Small intestine (tissue), 7 donors: Measurements from ENCODE around the gene GSS. TPM values are rescaled to one million over a fixed set of nuclear protein-coding genes. Genes with fewer than 3 reads are reported as not detected.

Source experiments
- DNase-seq, 2 donors: peaks; one replicate each; pipeline versions ENCODE4 v3.0.0 to v3.0.0-alpha.2; 2013
- FAIRE-seq: peaks from 2 replicates; lab custom pipeline; 2012; peaks lifted over from hg19 to GRCh38; lab: Jason Lieb, UNC
- H3K27ac ChIP-seq, 3 donors: one replicate each; pipeline ENCODE4 v1.5.1; 2013; ENCODE audit warnings: low read length in 2 of 3, mild to moderate bottlenecking in 2 of 3, control low read depth in 1 of 3, inconsistent platforms in 1 of 3, low read depth in 1 of 3, moderate library complexity in 1 of 3
- H3K27me3 ChIP-seq, 3 donors: one replicate each; pipeline ENCODE4 v1.6.1; 2013; ENCODE audit warnings: low read length in 3 of 3, inconsistent platforms in 1 of 3; ENCODE audit not compliant: control insufficient read depth in 3 of 3, insufficient read depth in 3 of 3
- H3K36me3 ChIP-seq, 3 donors: one replicate each; pipeline ENCODE4 v1.6.1; 2013; ENCODE audit warnings: low read length in 3 of 3, inconsistent platforms in 1 of 3, low read depth in 1 of 3, mild to moderate bottlenecking in 1 of 3, moderate library complexity in 1 of 3; ENCODE audit not compliant: control insufficient read depth in 3 of 3, insufficient read depth in 2 of 3
- H3K4me1 ChIP-seq, 3 donors: one replicate each; pipeline ENCODE4 v1.6.1; 2013; ENCODE audit warnings: low read length in 2 of 3, inconsistent platforms in 1 of 3, low read depth in 1 of 3, mild to moderate bottlenecking in 1 of 3, moderate library complexity in 1 of 3; ENCODE audit not compliant: control insufficient read depth in 3 of 3, insufficient read depth in 2 of 3
- H3K4me3 ChIP-seq, 3 donors: one replicate each; pipeline ENCODE4 v1.5.1; 2013; ENCODE audit warnings: low read length in 3 of 3, control low read depth in 1 of 3, inconsistent platforms in 1 of 3, low read depth in 1 of 3, mild to moderate bottlenecking in 1 of 3, moderate library complexity in 1 of 3
- H3K9me3 ChIP-seq, 2 donors: one replicate each; pipeline ENCODE4 v1.6.1; 2013; ENCODE audit warnings: low read depth in 1 of 2, low read length in 1 of 2; ENCODE audit not compliant: control insufficient read depth in 2 of 2, insufficient read depth in 1 of 2
- WGBS, 3 donors: extraction: QIAGEN DNeasy Blood & Tissue Kit; methylation state at CpG; one replicate each; pipeline ENCODE4 v1.1.7; 2013; 5-methylcytosine and 5-hydroxymethylcytosine counted together
- polyA plus RNA-seq, 4 donors: library from polyadenylated mRNA; stranded (reverse) in 3 of 4; unstranded in 1 of 4; fragments of 200-250 nt in 3 of 4; fragments of 120-200 nt in 1 of 4; gene quantifications; one replicate each; pipeline versions ENCODE4 v1.2.1 to v1.2.3, GENCODE V29; 2013
- donor health status: healthy with polysubstance abuse.
- donor health status: control.
- donor health status: control.
- donor health status: Bipolar disorder and iron deficiency.
- donor health status: healthy.

GSS gene
- polyA plus RNA-seq, 4 donors = 17.4 to 79.2 (median 57.8) TPM

GRCh38 chr20:34938466-34939163, 17.0 kb downstream of the GSS start:
- H3K4me1 ChIP-seq = peaks cover 0 to 4% (median 0%) of the 10 kb centered on the region in 3 donors
- WGBS, 3 donors = 23 to 57% (median 46%) methylated on average over 14 of the region's 14 CpGs
- peaks cover 11 to 27% (median 14%) of the 10 kb centered on the region in 3 donors for H3K36me3 ChIP-seq
- H3K27ac ChIP-seq = peak overlapping the region in 2 of 3 donors; percentile 57 to 76
- no peaks in the 10 kb centered on the region for H3K27me3 ChIP-seq
- H3K9me3 ChIP-seq = no peaks in the 10 kb centered on the region
- no peak for FAIRE-seq
- DNase-seq = peak in 1 of 2 donors; percentile 80
- no peak overlapping the region for H3K4me3 ChIP-seq

GRCh38 chr20:34931771-34932170, 23.8 kb downstream of the GSS start:
- Histone ChIP-seq H3K9me3 (no peaks in the 10 kb centered on the region), H3K27ac (no peak overlapping the region), H3K27me3 (no peaks in the 10 kb centered on the region), H3K36me3 (peaks cover 18 to 45% (median 25%) of the 10 kb centered on the region in 3 donors), H3K4me3 (no peak overlapping the region), H3K4me1 (no peaks in the 10 kb centered on the region)
- FAIRE-seq = no peak
- no peak for DNase-seq
- WGBS, 3 donors = 86 to 94% (median 89%) methylated on average over 7 of the region's 7 CpGs

GRCh38 chr20:34928411-34928810, 27.2 kb downstream of the GSS start:
- no peaks in the 10 kb centered on the region for H3K27me3 ChIP-seq
- WGBS, 3 donors = 91 to 100% (median 92%) methylated on average over 2 of the region's 2 CpGs
- DNase-seq (no peak), FAIRE-seq (no peak)
- peaks cover 0 to 1% of the 10 kb centered on the region in 2 donors for H3K9me3 ChIP-seq
- H3K36me3 ChIP-seq = peaks cover 17 to 52% (median 35%) of the 10 kb centered on the region in 3 donors
- no peak overlapping the region for H3K4me3 ChIP-seq
- H3K4me1 ChIP-seq = no peaks in the 10 kb centered on the region
- H3K27ac ChIP-seq = no peak overlapping the region

GRCh38 chr20:34927736-34928135, 27.9 kb downstream of the GSS start:
- H3K27me3 ChIP-seq = no peaks in the 10 kb centered on the region
- H3K4me3 ChIP-seq = no peak overlapping the region
- H3K4me1 ChIP-seq = no peaks in the 10 kb centered on the region
- H3K36me3 ChIP-seq = peaks cover 22 to 56% (median 35%) of the 10 kb centered on the region in 3 donors
- 90 to 98% (median 94%) methylated on average over 1 of the region's 1 CpG for WGBS, 3 donors
- no peak for FAIRE-seq
- DNase-seq = no peak
- peaks cover 0 to 5% of the 10 kb centered on the region in 2 donors for H3K9me3 ChIP-seq
- H3K27ac ChIP-seq = no peak overlapping the region

GRCh38 chr20:34926581-34926980, 29.0 kb downstream of the GSS start:
- Histone ChIP-seq H3K27ac (no peak overlapping the region), H3K9me3 (peaks cover 0 to 5% of the 10 kb centered on the region in 2 donors), H3K36me3 (peaks cover 23 to 61% (median 38%) of the 10 kb centered on the region in 3 donors), H3K4me3 (no peak overlapping the region), H3K4me1 (no peaks in the 10 kb centered on the region), H3K27me3 (no peaks in the 10 kb centered on the region)
- no peak for DNase-seq
- WGBS, 3 donors = 84 to 100% (median 88%) methylated on average over 1 of the region's 1 CpG
- no peak for FAIRE-seq

GRCh38 chr20:34925981-34926380, 29.6 kb downstream of the GSS start:
- Histone ChIP-seq H3K4me1 (no peaks in the 10 kb centered on the region), H3K27me3 (no peaks in the 10 kb centered on the region), H3K4me3 (no peak overlapping the region), H3K36me3 (peaks cover 21 to 61% (median 37%) of the 10 kb centered on the region in 3 donors), H3K27ac (no peak overlapping the region), H3K9me3 (peaks cover 0 to 5% of the 10 kb centered on the region in 2 donors)
- no peak for FAIRE-seq
- WGBS, 3 donors = 61 to 82% (median 64%) methylated on average over 1 of the region's 1 CpG
- no peak for DNase-seq

- Histone ChIP-seq H3K9me3 (peaks cover 0 to 5% of the 10 kb centered on the region in 2 donors), H3K4me3 (no peak overlapping the region), H3K36me3 (peaks cover 21 to 66% (median 36%) of the 10 kb centered on the region in 3 donors), H3K27ac (no peak overlapping the region), H3K4me1 (no peaks in the 10 kb centered on the region), H3K27me3 (no peaks in the 10 kb centered on the region)
- WGBS, 3 donors = 92 to 99% (median 93%) methylated on average over 3 of the region's 3 CpGs
- no peak for DNase-seq
- no peak for FAIRE-seq
Observed at GRCh38 chr20:34925341-34925740, 30.3 kb downstream of the GSS start.

GRCh38 chr20:34923414-34923813, 32.2 kb downstream of the GSS start:
- Histone ChIP-seq H3K9me3 (peaks cover 0 to 5% of the 10 kb centered on the region in 2 donors), H3K27me3 (no peaks in the 10 kb centered on the region), H3K4me3 (no peak overlapping the region), H3K4me1 (peaks cover 0 to 2% (median 0%) of the 10 kb centered on the region in 3 donors), H3K36me3 (peaks cover 11 to 58% (median 35%) of the 10 kb centered on the region in 3 donors), H3K27ac (no peak overlapping the region)
- WGBS, 3 donors = 87 to 96% (median 95%) methylated on average over 2 of the region's 2 CpGs
- no peak for DNase-seq
- FAIRE-seq = no peak
